ENCODE measurements around the gene MGST3. TPM values are rescaled to one million over a fixed set of nuclear protein-coding genes. Genes with fewer than 3 reads are reported as not detected.
A peak's percentile ranks its signal among the peaks of the same experiment; 100 is the strongest.
"Not testable (repeated sequence)": the region's sequence is repeated elsewhere in the genome, so short reads cannot be mapped to it uniquely, and the experiment has no call there.

The MGST3 gene
- polyA plus RNA-seq (ENCODE audit: insufficient read length in 12 of 12) = 100 to 1,000 TPM in 11 of 12 donors, not detected in 1; 144 to 188 (median 175) TPM
- long read RNA-seq, donor 1, transcript MGST3-213 (1 exons, 3,101 nt) = minor isoform, 5 of 285 reads
- long read RNA-seq, donor 1, transcript MGST3-205 (6 exons, 1,015 nt) = major isoform, 205 of 285 reads
- long read RNA-seq, donor 1, partial matches to known transcripts = 51 of 285 reads
- long read RNA-seq, donor 1, other reads (novel, unspliced or antisense) = 18 of 285 reads
- long read RNA-seq, donor 2, transcript MGST3-211 (2 exons, 772 nt) = minor isoform, 5 of 301 reads
- long read RNA-seq, donor 2, transcript MGST3-205 (6 exons, 1,015 nt) = major isoform, 223 of 301 reads
- long read RNA-seq, donor 2, partial matches to known transcripts = 46 of 301 reads
- long read RNA-seq, donor 2, other reads (novel, unspliced or antisense) = 19 of 301 reads
- long read RNA-seq, donor 3, transcript MGST3-205 (6 exons, 1,015 nt) = major isoform, 83 of 91 reads
- long read RNA-seq, donor 3, partial matches to known transcripts = 6 of 91 reads
- long read RNA-seq, donor 3, other reads (novel, unspliced or antisense) = 0 of 91 reads
- long read RNA-seq, donor 4, transcript MGST3-205 (6 exons, 1,015 nt) = major isoform, 81 of 90 reads
- long read RNA-seq, donor 4, partial matches to known transcripts = 9 of 90 reads
- long read RNA-seq, donor 4, other reads (novel, unspliced or antisense) = 0 of 90 reads
- long read RNA-seq, donor 5, transcript MGST3-213 (1 exons, 3,101 nt) = minor isoform, 6 of 260 reads
- long read RNA-seq, donor 5, transcript MGST3-205 (6 exons, 1,015 nt) = major isoform, 214 of 260 reads
- long read RNA-seq, donor 5, partial matches to known transcripts = 17 of 260 reads
- long read RNA-seq, donor 5, other reads (novel, unspliced or antisense) = 13 of 260 reads
- long read RNA-seq, donor 6, transcript MGST3-205 (6 exons, 1,015 nt) = major isoform, 75 of 90 reads
- long read RNA-seq, donor 6, partial matches to known transcripts = 10 of 90 reads
- long read RNA-seq, donor 6, other reads (novel, unspliced or antisense) = 0 of 90 reads
- long read RNA-seq, donor 7, transcript MGST3-205 (6 exons, 1,015 nt) = major isoform, 79 of 85 reads
- long read RNA-seq, donor 7, partial matches to known transcripts = 0 of 85 reads
- long read RNA-seq, donor 7, other reads (novel, unspliced or antisense) = 0 of 85 reads
- long read RNA-seq, donor 8, transcript MGST3-205 (6 exons, 1,015 nt) = major isoform, 140 of 181 reads
- long read RNA-seq, donor 8, transcript MGST3-213 (1 exons, 3,101 nt) = minor isoform, 8 of 181 reads
- long read RNA-seq, donor 8, partial matches to known transcripts = 13 of 181 reads
- long read RNA-seq, donor 8, other reads (novel, unspliced or antisense) = 11 of 181 reads
- long read RNA-seq, donor 9, transcript MGST3-205 (6 exons, 1,015 nt) = major isoform, 127 of 149 reads
- long read RNA-seq, donor 9, partial matches to known transcripts = 13 of 149 reads
- long read RNA-seq, donor 9, other reads (novel, unspliced or antisense) = 5 of 149 reads
- long read RNA-seq, donor 10, transcript MGST3-205 (6 exons, 1,015 nt) = major isoform, 141 of 171 reads
- long read RNA-seq, donor 10, partial matches to known transcripts = 15 of 171 reads
- long read RNA-seq, donor 10, other reads (novel, unspliced or antisense) = 5 of 171 reads
- long read RNA-seq, donor 11, transcript MGST3-205 (6 exons, 1,015 nt) = major isoform, 191 of 237 reads
- long read RNA-seq, donor 11, partial matches to known transcripts = 31 of 237 reads
- long read RNA-seq, donor 11, other reads (novel, unspliced or antisense) = 7 of 237 reads

- peak; percentile 99 for DNase-seq
Measured at GRCh38 chr1:165630629-165631341, at the start of gene MGST3. Gene MGST3 (plus strand): TSS chr1:165631234. CDS start chr1:165649848, 18,614 bp downstream.

- no peak for DNase-seq
Measured at GRCh38 chr1:165581926-165582325, 49.1 kb upstream of the MGST3 start.

GRCh38 chr1:165586398-165586797, 44.6 kb upstream of the MGST3 start:
- no peak for DNase-seq

GRCh38 chr1:165591391-165591790, 39.6 kb upstream of the MGST3 start:
- DNase-seq = not testable (repeated sequence)

- DNase-seq = peak; percentile 92
Measured at GRCh38 chr1:165592945-165593823, 37.9 kb upstream of the MGST3 start.

- peak; percentile 69 for DNase-seq
Measured at GRCh38 chr1:165595246-165595938, 35.6 kb upstream of the MGST3 start.

- peak; percentile 98 for DNase-seq
Measured at GRCh38 chr1:165597883-165598675, 33.0 kb upstream of the MGST3 start.

GRCh38 chr1:165598676-165599059, 32.4 kb upstream of the MGST3 start:
- DNase-seq = no peak

GRCh38 chr1:165600793-165601192, 30.2 kb upstream of the MGST3 start:
- DNase-seq = no peak

- DNase-seq = no peak
Measured at GRCh38 chr1:165603810-165604209, 27.2 kb upstream of the MGST3 start.

- DNase-seq = no peak
Measured at GRCh38 chr1:165605246-165605645, 25.8 kb upstream of the MGST3 start.

GRCh38 chr1:165606676-165607075, 24.4 kb upstream of the MGST3 start:
- DNase-seq = not testable (repeated sequence)

GRCh38 chr1:165610866-165611265, 20.2 kb upstream of the MGST3 start:
- no peak for DNase-seq

GRCh38 chr1:165612062-165612461, 19.0 kb upstream of the MGST3 start:
- no peak for DNase-seq

GRCh38 chr1:165616054-165616612, 14.9 kb upstream of the MGST3 start:
- no peak for DNase-seq

- DNase-seq = no peak
Measured at GRCh38 chr1:165616987-165617546, 14.0 kb upstream of the MGST3 start.

Measured in muscle of arm (tissue), 14 donors.